NB4 (cell line): ENCODE data around the gene EID1.

Experiments used
- MYC ChIP-seq: IDR thresholded peaks from 2 replicates; pipeline ENCODE4 v1.6.1; 2011; ENCODE audit warnings: low read depth, low read length
- POLR2A ChIP-seq: IDR thresholded peaks from 2 replicates; pipeline ENCODE4 v1.6.1; 2011; ENCODE audit warnings: mild to moderate bottlenecking; ENCODE audit not compliant: insufficient read length; ENCODE audit errors: extremely low read depth
- TF ChIP-seq, protein P1 (sequence below): IDR thresholded peaks from one replicate; pipeline ENCODE4 v1.5.1; 2012; ENCODE audit warnings: low read depth, low read length

- TF ChIP-seq, protein P1, sequence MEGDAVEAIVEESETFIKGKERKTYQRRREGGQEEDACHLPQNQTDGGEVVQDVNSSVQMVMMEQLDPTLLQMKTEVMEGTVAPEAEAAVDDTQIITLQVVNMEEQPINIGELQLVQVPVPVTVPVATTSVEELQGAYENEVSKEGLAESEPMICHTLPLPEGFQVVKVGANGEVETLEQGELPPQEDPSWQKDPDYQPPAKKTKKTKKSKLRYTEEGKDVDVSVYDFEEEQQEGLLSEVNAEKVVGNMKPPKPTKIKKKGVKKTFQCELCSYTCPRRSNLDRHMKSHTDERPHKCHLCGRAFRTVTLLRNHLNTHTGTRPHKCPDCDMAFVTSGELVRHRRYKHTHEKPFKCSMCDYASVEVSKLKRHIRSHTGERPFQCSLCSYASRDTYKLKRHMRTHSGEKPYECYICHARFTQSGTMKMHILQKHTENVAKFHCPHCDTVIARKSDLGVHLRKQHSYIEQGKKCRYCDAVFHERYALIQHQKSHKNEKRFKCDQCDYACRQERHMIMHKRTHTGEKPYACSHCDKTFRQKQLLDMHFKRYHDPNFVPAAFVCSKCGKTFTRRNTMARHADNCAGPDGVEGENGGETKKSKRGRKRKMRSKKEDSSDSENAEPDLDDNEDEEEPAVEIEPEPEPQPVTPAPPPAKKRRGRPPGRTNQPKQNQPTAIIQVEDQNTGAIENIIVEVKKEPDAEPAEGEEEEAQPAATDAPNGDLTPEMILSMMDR, result peak; percentile 6
- TF ChIP-seq POLR2A (no peak), MYC (no peak)
Measured at GRCh38 chr15:48914717-48915116, 36.8 kb downstream of the EID1 start.
